Fibroblast of villous mesenchyme (primary cell): ENCODE data around the gene FGR. TPM values are rescaled to one million over a fixed set of nuclear protein-coding genes. Genes with fewer than 3 reads are reported as not detected.
A peak's percentile ranks its signal among the peaks of the same experiment; 100 is the strongest.

Experiments used
- DNase-seq: peaks from one replicate; pipeline ENCODE4 v3.0.0-alpha.2; 2010; ENCODE audit warnings: low read depth
- H3K4me3 ChIP-seq: 2 replicates; pipeline ENCODE4 v1.5.1; 2011; ENCODE audit warnings: low read depth, mild to moderate bottlenecking, low read length
- CTCF ChIP-seq: IDR thresholded peaks from 2 replicates; pipeline ENCODE4 v1.5.1; 2012; ENCODE audit warnings: low read depth, mild to moderate bottlenecking, low read length; ENCODE audit not compliant: insufficient read depth
- total RNA-seq: library from RNA; depleted of rRNA; stranded (reverse); fragments of >200 nt; gene quantifications from 2 replicates; pipeline ENCODE4 v1.2.3, GENCODE V29; 2012

FGR gene
- total RNA-seq, 1 donor = not detected

GRCh38 chr1:27594564-27595510, 40.1 kb downstream of the FGR start:
- peak; percentile 49 for DNase-seq
- TF ChIP-seq CTCF = no peak
- peak overlapping the region; percentile 6 for H3K4me3 ChIP-seq

GRCh38 chr1:27593678-27594563, 41.1 kb downstream of the FGR start:
- DNase-seq = no peak
- no peak overlapping the region for H3K4me3 ChIP-seq
- TF ChIP-seq CTCF = no peak

GRCh38 chr1:27592931-27593677, 41.9 kb downstream of the FGR start:
- TF ChIP-seq CTCF = no peak
- no peak for DNase-seq
- no peak overlapping the region for H3K4me3 ChIP-seq

- TF ChIP-seq CTCF = no peak
- no peak overlapping the region for H3K4me3 ChIP-seq
- no peak for DNase-seq
Measured at GRCh38 chr1:27592232-27592930, 42.6 kb downstream of the FGR start.

- no peak for TF ChIP-seq CTCF
- DNase-seq = no peak
- H3K4me3 ChIP-seq = no peak overlapping the region
Measured at GRCh38 chr1:27591622-27592021, 43.4 kb downstream of the FGR start.
